GM19438 (cell line): ENCODE results near the gene TRIOBP.
"Not testable (repeated sequence)": the region's sequence is repeated elsewhere in the genome, so short reads cannot be mapped to it uniquely, and the experiment has no call there.

Experiments used
- ATAC-seq: cut with Tn5 transposase; IDR thresholded peaks from one replicate; pipeline ENCODE4 v1.9.1; 2021; ENCODE audit warnings: low read depth; ENCODE audit not compliant: unreplicated experiment

Gene TRIOBP

GRCh38 chr22:37765953-37766576 is 69.2 kb downstream of the TRIOBP start:
- no peak for ATAC-seq

DNA sequence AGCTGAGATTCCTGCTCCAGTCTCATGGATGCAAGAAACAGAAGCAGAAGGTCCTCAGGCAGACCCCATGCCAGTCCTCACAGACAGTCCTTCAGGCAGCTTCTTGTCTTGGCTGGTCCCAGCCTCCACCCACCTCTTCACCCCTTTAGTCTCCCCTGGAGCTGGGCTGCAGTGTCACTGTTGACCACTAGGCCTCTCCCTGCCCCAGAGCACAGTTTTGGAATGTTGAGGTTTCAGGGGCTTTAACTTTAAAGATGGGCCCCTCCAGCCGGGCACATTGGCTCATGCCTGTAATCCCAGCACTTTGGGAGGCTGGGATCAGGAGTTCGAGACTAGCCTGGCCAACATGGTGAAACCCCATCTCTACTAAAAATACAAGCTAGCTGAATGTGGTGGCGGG is 71.4 kb downstream of the TRIOBP start:
- ATAC-seq, result no peak

- no peak for ATAC-seq
Observed at GRCh38 chr22:37769056-37769455, 72.2 kb downstream of the TRIOBP start.

DNA sequence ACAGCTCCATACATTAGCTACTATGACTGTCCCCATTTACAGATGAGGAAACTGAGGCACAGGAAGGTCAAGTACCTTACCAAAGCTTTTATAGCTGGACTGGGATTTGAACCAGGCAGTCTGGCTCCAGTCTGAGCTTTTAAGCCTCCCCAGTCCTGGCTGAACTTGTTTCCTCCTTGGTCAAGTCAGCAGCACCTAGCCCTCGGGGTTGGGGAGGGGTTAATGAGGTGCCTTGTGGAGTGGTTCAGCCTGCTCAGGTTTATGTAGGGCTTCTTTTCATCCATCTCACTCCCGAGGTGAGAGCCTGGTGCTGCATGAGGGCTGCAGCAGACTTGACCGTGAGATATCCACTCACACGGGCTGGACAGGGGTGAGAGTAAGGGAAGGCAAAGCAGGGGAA is 74.2 kb downstream of the TRIOBP start:
- ATAC-seq, result no peak

DNA sequence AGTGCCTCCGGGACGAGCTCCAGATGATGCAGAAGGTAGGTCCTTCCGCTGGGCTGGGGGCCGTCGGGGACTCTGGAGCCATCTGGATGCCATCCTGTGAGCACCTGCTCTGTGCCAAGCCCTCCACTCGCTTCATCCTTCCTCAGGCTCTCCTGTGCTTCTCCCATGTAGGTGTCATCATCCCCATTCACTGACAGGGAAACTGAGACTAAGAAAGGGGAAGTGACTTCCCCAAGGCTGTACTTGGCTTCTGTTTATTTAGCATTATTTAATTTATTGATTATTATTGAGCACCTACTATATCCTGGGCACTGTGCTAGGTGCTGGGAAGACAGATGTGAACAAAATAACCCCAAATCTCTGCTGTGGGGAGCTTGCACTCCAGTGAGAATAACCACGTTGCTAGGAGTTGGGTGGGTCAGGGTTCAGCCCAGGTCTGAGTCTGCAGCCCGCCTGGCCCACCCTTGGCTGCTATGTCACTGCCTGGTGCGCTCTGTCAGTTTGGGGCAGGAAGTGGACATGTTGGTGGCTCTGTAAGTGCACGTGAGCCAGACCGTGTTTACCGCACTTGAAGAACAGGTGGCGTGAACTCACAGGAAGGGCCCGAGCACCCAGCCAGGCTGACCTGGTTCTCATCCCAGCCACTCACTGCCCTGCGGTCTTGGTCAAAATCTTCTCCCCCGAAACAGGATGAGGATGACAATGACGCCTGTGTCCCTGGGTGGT is 75.0 kb downstream of the TRIOBP start:
- ATAC-seq, result no peak

DNA sequence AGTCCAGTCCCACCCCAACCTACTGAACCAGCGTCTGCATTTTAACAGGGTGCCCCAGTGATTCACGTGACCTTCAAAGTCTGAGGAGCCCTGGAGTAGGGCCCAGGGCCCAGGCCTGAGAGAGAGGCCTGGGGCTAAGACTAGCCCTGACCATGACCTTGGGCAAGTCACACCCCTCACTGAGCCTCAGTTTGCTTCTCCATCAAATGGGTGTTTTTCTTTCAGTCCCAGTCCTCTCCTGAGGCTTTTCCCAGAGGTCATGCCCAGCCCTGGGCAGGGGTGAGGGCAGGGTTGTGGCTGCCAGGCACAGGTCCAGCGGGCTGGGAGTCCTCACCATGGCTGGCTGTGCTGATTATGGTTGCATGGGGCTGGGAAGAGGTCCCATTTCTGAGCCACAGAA is 77.9 kb downstream of the TRIOBP start:
- ATAC-seq, result no peak

- no peak for ATAC-seq
Observed at GRCh38 chr22:37775785-37776638, 79.2 kb downstream of the TRIOBP start.

GRCh38 chr22:37776639-37777005 is 79.8 kb downstream of the TRIOBP start:
- ATAC-seq, result no peak

GRCh38 chr22:37777122-37777687 is 80.4 kb downstream of the TRIOBP start:
- ATAC-seq, result no peak

GRCh38 chr22:37778370-37779009 is 81.6 kb downstream of the TRIOBP start:
- no peak for ATAC-seq

GRCh38 chr22:37781434-37782059 is 84.7 kb downstream of the TRIOBP start:
- ATAC-seq, result no peak

DNA sequence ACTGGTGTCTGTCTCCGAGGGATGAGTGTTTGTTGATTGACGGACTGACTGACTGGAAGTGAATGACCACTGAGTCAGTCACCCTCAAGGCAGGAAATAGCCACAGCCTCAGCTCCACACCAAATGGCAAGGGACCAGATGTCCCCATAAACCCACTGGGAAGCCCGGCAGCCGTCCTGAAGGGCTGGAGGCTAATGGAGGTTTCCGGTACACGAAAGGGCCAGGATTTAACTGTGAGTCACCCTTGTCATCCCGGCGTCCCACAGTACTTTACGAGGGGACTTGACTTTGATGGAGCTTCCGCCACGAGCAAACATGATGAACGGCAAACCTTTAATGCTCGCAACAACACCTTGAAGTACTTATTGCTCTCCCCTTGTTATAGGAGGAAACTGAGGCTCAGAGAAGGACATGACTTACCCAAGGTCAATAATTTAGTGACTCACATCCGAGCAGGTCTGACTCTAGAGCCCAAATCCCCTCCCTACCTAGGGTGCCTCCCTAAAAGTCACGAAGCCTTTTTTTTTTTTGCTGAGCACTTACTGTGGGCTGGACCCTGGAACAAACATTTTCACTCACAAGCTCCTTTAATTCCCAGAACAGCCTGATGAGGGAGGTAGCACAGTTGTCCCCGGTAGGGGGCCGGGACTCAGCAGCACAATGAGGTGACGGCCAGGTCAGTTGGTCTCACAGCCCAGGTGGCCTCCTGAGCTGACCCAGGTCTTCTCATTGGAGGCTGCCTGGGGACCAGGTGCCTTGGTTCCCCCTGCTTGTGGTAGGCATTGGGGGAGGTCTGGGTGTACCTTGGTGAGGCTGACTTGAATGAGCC is 85.7 kb downstream of the TRIOBP start:
- no peak for ATAC-seq

GRCh38 chr22:37784829-37785495 is 88.1 kb downstream of the TRIOBP start:
- no peak for ATAC-seq

DNA sequence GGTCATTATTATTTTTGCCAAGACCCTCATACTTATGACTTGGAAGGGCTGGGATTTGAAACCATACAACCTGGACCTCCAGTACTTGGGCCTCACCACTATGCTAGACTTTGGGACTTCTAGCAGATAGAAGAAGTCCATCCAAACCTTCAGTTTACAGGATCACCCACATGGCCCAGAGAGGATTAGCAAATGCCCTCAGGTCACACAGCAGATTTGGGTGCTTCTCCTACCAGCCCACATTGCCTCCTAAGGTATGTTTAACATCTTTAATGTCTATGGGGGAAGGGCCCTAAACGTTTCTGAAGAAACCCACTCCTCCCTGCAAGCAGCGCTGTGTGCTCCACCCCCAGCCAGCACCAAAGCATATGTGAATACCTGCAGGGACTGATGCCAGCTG is 93.4 kb downstream of the TRIOBP start:
- ATAC-seq, result no peak

DNA sequence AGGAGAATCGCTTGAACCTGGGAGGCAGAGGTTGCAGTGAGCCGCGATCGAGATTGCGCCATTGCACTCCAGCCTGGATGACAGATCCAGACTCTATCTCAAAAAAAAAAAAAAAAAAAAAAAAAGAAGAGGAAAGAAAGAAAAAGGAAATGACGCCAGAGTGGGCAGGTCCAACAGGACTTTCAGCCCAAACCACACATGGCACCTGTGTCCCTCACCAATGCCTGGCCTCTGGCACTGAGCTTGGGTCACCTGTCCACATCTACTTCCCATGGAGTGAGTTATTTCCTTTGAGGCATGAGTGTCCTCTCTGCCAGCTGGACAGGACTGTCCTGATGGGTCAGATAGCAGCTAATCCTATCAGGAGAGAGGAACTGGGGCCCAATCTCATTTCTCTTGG is 95.6 kb downstream of the TRIOBP start:
- ATAC-seq, result no peak

DNA sequence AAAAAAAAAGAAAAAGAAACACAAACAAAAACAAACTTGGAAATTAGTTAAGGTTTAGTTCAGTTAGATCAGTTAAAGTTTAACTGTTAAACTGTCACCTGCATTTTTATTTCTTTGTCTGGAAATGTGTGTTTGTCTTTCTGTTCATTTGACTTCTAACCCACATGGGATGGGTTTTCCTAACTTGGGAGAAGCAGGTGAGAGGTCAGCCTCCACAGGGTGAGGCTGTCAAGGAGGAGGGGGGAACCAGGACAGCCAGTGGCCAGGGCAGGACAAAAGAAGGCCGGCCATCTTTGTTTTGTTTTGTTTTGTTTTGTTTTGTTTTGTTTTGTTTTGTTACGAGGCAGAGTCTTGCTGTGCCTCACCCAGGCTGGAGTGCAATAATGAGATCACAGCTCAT is 97.5 kb downstream of the TRIOBP start:
- no peak for ATAC-seq

- ATAC-seq, result no peak
Observed at GRCh38 chr22:37796079-37796478, 99.2 kb downstream of the TRIOBP start.

- not testable (repeated sequence) for ATAC-seq
Observed at GRCh38 chr22:37797259-37797658, 100.4 kb downstream of the TRIOBP start.
